H7 (cell line): Measurements from ENCODE around the gene ERBB4. TPM values are rescaled to one million over a fixed set of nuclear protein-coding genes. Genes with fewer than 3 reads are reported as not detected.
"Not testable (repeated sequence)": the region's sequence is repeated elsewhere in the genome, so short reads cannot be mapped to it uniquely, and the experiment has no call there.

ENCODE experiments used
- DNase-seq: peaks from one replicate; pipeline ENCODE4 v3.0.0; 2012
- H3K27me3 ChIP-seq: 2 replicates; pipeline ENCODE4 v1.6.0; 2011; ENCODE audit warnings: mild to moderate bottlenecking, low read length; ENCODE audit not compliant: control insufficient read depth, insufficient read depth
- H3K36me3 ChIP-seq: replicated peaks from 2 replicates; pipeline ENCODE4 v1.5.1; 2011; ENCODE audit warnings: low read length; ENCODE audit not compliant: control insufficient read depth, insufficient read depth
- H3K4me3 ChIP-seq: 2 replicates; pipeline ENCODE4 v1.5.1; 2011; ENCODE audit warnings: low read depth, mild to moderate bottlenecking, control low read depth, low read length, moderate library complexity; ENCODE audit not compliant: insufficient read depth
- total RNA-seq: library from RNA; depleted of rRNA; stranded (reverse); fragments of >200 nt; shearing (Covaris generic); gene quantifications from 2 replicates; pipeline ENCODE4 v1.2.3, GENCODE V29; 2014

ERBB4 gene
- total RNA-seq, 1 experiment from 2014 or later: 5.7 TPM

DNA sequence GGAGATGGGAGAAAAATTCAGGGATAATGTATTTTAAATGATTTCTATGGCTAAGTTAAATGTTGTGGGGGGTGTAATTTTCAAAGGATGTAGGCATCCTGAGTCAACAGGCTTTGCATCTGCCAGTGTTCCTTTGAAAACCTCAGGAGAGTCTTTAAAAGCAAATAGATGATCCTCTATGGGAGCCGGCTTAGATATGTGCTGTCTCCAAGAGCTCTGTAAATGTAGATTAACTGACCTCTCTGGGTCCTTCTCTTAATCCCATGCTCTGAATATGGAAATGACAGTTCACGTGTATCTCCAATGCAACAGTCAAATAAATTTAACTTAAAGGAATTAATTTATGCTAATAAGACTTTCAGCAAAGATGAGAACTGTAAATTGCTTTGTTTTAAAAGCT, 292.7 kb downstream of the ERBB4 start:
- Histone ChIP-seq H3K4me3 (no peak overlapping the region), H3K36me3 (no peaks in the 10 kb centered on the region), H3K27me3 (no peaks in the 10 kb centered on the region)
- DNase-seq: no peak

GRCh38 chr2:212242724-212243123, 295.9 kb downstream of the ERBB4 start:
- Histone ChIP-seq H3K4me3 (no peak overlapping the region), H3K27me3 (no peaks in the 10 kb centered on the region), H3K36me3 (no peaks in the 10 kb centered on the region)
- no peak for DNase-seq

DNA sequence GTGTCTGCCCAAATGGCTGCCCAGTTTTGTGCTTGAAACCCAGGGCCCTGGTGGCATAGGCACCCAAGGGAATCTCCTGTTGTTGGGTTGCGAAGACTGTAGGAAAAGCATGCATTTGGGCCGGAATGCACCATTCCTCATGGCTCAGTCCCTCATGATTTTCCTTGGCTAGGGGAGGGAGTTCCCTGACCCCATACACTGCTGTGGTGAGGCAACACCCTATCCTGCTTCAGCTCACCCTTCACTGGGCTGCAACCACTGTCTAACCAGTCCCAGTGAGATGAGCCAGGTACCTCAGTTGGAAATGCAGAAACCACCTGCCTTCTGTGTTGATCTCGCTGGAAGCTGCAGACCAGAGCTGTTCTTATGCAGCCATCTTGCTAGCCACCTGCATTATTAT, 300.4 kb downstream of the ERBB4 start:
- H3K36me3 ChIP-seq, DNase-seq, H3K27me3 ChIP-seq, H3K4me3 ChIP-seq: not testable (repeated sequence)

GRCh38 chr2:212237350-212238095, 301.1 kb downstream of the ERBB4 start:
- Histone ChIP-seq H3K27me3 (no peaks in the 10 kb centered on the region), H3K4me3 (no peak overlapping the region), H3K36me3 (no peaks in the 10 kb centered on the region)
- no peak for DNase-seq

- no peak for DNase-seq
- Histone ChIP-seq H3K4me3 (no peak overlapping the region), H3K36me3 (no peaks in the 10 kb centered on the region), H3K27me3 (no peaks in the 10 kb centered on the region)
These were observed 309.8 kb downstream of the ERBB4 start for GRCh38 chr2:212228743-212229171.

DNA sequence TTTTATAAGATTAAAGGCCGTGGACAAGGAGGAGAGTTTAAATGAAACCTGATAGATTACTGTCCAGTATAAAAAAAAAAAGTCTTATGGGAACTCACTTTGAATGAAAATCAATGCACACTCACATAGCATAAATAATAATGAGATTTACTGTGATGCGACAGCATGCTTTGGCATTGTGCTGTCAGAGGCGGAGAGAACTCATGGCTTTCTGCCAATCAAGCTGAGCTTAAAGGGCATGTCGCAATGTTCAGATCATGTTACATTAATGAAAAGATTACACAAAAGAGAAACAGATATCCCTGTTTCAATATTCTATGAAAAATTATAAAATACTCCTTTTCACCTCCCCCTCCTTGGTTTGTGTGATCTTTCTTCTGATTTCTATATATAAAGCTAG, 310.8 kb downstream of the ERBB4 start:
- Histone ChIP-seq H3K27me3 (no peaks in the 10 kb centered on the region), H3K4me3 (no peak overlapping the region), H3K36me3 (no peaks in the 10 kb centered on the region)
- no peak for DNase-seq

GRCh38 chr2:212226114-212226513, 312.5 kb downstream of the ERBB4 start:
- no peaks in the 10 kb centered on the region for H3K36me3 ChIP-seq
- no peak overlapping the region for H3K4me3 ChIP-seq

DNA sequence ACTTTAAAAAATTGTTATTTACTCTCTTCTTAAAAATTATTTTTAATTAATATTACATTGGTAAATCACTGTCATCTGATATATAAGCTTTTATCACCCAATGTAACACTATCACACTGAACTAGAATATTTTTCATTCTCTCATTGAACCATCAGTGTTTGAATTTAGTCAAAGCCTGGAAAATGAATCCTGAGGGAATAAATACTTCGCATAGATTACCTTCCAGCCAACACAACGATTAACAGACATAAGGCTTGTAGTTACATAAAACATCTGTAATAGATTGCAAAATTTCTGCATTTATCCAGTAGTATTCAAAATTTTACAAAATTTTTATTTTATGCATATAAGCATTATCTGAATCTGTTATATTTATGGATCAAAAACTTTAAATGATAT, 314.9 kb downstream of the ERBB4 start:
- Histone ChIP-seq H3K36me3 (no peaks in the 10 kb centered on the region), H3K27me3 (no peaks in the 10 kb centered on the region), H3K4me3 (no peak overlapping the region)
- DNase-seq: no peak

More at GRCh38 chr2:212226114-212226513, 312.5 kb downstream of the ERBB4 start:
- DNase-seq: no peak
- H3K27me3 ChIP-seq: no peaks in the 10 kb centered on the region

GRCh38 chr2:212213191-212213590, 325.4 kb downstream of the ERBB4 start:
- Histone ChIP-seq H3K27me3 (no peaks in the 10 kb centered on the region), H3K4me3 (no peak overlapping the region), H3K36me3 (no peaks in the 10 kb centered on the region)
- DNase-seq: no peak

DNA sequence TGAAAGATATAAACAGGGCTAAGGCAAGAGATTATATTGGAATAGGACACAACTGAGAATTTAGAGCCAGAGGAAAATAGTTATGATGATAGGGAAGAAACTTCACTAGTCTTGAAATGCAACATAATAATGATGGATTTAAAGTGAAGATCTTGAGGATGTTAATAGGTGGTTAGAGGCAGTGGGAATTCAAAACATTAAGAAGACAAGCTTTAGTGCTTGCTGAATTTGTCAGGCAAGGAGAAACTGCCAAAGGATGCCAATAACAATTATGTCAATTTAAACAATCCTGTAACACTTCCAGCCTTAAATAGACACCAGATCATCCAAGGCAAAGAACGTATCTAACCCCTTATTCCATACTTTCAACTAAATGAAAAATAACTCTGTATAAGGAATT, 330.1 kb downstream of the ERBB4 start:
- no peaks in the 10 kb centered on the region for H3K36me3 ChIP-seq

DNA sequence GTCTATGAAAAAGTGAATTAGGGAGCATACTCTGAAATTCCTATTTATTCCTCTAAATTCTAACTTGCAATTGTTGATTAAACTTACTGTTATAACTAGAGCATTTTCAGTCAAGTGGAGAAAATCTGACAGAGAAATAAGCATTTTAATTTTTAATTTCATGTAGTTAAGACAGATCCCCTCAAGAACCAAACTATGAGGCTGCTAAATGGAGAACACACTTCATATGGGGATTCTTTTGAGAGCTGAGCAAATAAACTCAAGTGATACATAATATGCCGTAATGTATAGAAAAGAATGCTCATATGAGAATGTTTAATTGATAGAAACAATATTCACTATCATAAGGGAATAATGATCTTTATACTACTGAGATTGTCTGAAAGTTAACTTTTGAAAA, 340.8 kb downstream of the ERBB4 start:
- Histone ChIP-seq H3K27me3 (no peaks in the 10 kb centered on the region), H3K36me3 (no peaks in the 10 kb centered on the region), H3K4me3 (no peak overlapping the region)
- DNase-seq: no peak

More for the DNA sequence above, 330.1 kb downstream of the ERBB4 start:
- Histone ChIP-seq H3K27me3 (no peaks in the 10 kb centered on the region), H3K4me3 (no peak overlapping the region)
- no peak for DNase-seq

- Histone ChIP-seq H3K4me3 (no peak overlapping the region), H3K36me3 (no peaks in the 10 kb centered on the region), H3K27me3 (no peaks in the 10 kb centered on the region)
- no peak for DNase-seq
These were observed 343.0 kb downstream of the ERBB4 start for GRCh38 chr2:212195626-212196025.

- no peak for DNase-seq
- Histone ChIP-seq H3K27me3 (no peaks in the 10 kb centered on the region), H3K4me3 (no peak overlapping the region), H3K36me3 (no peaks in the 10 kb centered on the region)
These were observed 344.2 kb downstream of the ERBB4 start for GRCh38 chr2:212194396-212194795.

DNA sequence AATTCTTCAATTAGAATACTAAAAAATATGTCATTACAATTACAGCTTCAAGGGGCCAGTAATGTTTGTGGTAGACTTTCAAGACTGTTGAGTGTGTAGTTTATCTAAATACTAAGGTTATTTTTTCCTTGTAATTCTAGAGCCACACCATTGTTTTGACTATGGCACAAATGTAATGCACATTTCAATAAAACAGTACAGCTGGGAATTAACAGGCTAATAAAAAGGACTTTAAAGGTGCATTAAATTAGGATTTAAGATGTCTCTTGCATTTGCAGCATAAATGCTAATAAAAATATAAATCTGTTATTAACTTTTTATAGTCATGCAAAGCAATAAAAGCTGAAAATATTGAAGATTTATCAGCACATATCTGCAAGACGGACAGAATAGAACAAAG, 344.8 kb downstream of the ERBB4 start:
- H3K36me3 ChIP-seq: no peaks in the 10 kb centered on the region
- H3K27me3 ChIP-seq: no peaks in the 10 kb centered on the region
- H3K4me3 ChIP-seq: no peak overlapping the region
- DNase-seq: no peak

DNA sequence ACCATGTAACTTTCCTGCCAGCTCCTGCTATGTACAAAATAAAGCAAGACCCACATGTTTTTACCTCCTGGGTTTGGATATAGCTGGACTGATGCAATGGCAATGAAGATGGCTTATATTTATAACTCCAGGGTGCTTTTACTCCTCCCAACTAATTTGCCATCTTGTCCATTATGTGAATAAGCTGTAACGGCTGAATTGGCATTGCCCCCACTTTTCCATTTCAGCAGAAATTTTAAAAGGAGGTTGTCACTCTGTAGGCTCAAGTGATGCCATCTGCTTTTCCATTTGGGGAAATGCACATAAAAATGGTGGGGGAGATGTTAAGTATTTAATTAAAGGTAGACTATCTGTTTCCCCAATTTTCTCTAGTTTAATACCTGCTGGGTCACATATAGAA, 345.5 kb downstream of the ERBB4 start:
- Histone ChIP-seq H3K27me3 (no peaks in the 10 kb centered on the region), H3K36me3 (no peaks in the 10 kb centered on the region), H3K4me3 (no peak overlapping the region)
- DNase-seq: no peak

- H3K36me3 ChIP-seq, DNase-seq, H3K27me3 ChIP-seq, H3K4me3 ChIP-seq: not testable (repeated sequence)
These were observed 347.2 kb downstream of the ERBB4 start for GRCh38 chr2:212191438-212191837.
